Stromal cell of bone marrow (primary cell): ENCODE data around the gene PDF.
A peak's percentile ranks its signal among the peaks of the same experiment; 100 is the strongest.
"Not testable (repeated sequence)": the region's sequence is repeated elsewhere in the genome, so short reads cannot be mapped to it uniquely, and the experiment has no call there.

Source experiments
- DNase-seq: peaks from one replicate; pipeline ENCODE4 v3.0.0-alpha.2; 2012; ENCODE audit warnings: low read depth

PDF gene, protein sequence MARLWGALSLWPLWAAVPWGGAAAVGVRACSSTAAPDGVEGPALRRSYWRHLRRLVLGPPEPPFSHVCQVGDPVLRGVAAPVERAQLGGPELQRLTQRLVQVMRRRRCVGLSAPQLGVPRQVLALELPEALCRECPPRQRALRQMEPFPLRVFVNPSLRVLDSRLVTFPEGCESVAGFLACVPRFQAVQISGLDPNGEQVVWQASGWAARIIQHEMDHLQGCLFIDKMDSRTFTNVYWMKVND

DNA sequence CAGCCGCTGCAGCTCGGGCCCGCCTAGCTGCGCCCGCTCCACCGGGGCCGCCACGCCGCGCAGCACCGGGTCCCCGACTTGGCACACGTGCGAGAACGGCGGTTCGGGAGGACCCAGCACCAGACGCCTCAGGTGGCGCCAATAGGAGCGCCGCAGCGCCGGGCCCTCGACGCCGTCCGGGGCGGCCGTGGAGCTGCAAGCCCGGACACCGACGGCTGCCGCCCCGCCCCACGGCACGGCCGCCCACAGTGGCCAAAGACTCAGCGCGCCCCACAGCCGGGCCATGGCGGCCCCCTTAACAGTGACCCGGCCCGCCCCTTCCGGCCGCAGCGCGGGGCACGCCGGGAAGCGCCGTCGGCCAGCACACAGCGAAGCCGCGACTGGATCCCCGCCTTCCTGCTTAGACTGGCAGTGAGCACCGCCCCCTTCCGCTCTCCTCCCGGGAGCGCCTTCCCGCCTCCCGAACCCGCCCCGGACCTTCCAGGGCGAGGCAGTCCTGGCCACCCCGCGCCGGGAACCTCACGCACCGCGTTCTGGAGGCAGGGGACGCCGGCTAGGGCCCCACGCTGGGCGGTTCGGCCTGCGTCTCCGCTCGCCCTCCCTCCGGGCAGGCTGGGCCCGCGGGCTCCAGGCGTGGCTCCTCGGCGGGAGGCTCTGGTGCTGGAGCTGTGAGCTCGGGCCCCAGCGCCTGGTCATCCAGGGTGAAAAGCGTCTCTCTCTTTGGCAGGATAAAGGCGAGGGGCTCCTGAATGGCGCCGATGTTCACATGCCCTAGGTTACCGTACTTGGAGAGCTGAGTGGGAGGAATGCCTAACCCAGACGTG lies at the start of gene PDF:
Gene PDF (minus strand): TSS at position 303 of the 824 bp plus-strand sequence. CDS start 18 bp downstream, at position 285.
- peak; percentile 89 for DNase-seq

DNA sequence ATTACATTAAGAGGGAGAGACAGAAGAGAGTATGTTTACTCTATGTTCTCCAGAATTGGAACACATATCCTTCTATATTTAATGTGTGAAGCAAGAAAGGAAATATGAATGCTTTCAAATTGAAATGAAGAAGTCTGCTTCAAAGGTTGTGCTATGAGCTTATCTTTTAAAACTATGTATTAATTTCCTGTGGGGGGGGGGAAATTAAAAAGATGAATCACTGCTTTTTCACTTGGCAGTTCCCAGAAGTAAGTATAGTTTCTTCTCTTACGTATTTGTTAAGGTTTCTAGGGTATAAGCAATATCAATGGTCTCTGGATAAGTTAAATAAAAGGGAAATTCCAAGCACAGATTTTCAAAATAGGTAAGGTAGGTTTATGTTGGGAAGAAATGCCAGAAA lies 48.4 kb upstream of the PDF start:
- DNase-seq: no peak

DNA sequence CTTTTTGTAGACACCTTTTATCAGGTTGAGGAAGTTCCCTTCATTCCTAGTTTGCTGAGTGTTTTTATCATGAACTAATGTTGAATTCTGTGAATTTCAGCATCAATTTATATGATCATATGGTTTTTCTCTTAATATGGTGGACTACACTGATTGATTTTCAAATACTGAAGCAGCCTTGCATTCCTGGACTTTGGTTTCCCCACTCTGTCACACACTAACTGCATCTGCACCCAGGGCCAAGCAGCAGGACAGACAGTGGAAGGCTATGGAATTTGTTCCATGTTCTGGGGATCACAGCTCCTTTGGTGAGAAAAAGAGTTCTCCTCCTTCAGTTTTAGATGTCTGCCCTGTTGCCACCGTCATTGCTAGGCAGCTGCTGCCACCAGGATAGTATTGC lies 47.6 kb upstream of the PDF start:
- no peak for DNase-seq

DNA sequence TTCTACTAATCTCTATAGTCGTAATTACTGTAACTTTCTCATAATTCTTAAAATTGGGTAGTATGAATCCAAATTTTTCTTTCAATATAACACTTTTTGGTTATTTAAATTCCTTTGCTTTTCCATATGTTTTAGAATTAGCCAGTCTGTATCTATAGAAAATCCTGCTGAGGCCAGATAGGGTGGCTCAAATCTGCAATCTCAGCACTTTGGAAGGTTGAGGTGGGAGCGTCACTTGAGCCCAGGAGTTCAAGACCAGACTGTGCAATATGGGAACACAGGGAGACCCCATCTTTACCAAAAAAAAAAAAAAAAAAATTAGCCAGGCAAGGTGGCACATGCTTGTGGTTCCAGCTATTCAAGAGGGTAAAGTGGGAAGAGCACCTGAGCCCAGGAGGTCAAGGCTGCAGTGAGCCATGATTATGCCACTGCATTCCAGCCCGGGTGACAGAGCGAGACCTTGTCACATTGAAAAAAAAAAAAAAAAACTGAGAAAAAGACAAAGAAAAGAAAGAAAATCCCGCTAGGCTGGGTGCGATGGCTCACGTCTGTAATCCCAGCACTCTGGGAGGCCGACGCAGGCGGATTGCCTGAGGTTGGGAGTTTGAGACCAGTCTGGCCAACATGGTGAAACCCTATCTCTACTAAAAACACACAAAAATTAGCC lies 46.1 kb upstream of the PDF start:
- DNase-seq: no peak

DNA sequence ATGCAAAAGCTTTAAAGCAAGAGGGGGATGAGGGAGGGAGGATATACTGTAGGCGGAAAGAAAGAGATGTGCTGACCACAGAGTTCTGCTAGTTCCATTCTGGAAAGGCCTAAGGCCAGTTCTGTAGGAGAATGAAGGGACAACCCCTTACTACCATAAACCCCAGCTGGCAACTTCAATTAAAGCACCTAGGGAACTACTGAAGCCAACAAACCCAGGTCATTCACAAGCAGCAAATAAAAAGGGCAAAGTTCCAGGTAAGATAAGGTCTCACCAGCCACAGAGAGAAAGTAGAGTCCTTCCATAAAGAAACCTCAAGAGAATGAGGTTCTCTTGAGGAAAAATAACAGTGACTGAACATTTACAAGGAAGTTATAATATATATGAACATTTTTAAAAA lies 42.6 kb upstream of the PDF start:
- DNase-seq: no peak

DNA sequence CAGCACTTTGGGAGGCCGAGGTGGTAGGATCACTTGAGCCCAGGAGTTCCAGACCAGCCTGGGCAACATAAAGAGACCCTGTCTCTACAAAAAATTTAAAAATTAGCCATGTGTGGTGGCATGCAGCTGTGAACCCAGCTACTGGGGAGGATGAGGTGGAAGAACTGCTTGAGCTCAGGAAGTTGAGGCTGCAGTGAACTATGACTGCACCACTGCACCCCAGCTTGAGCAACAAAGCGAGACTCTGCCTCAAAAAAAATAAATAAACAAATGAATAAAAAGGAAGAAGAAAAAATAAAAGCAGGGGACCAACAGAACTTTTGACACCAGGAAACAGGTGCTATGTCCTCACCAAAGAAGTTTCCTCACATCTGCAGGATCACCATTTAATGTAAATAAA lies 41.2 kb upstream of the PDF start:
- DNase-seq: no peak

DNA sequence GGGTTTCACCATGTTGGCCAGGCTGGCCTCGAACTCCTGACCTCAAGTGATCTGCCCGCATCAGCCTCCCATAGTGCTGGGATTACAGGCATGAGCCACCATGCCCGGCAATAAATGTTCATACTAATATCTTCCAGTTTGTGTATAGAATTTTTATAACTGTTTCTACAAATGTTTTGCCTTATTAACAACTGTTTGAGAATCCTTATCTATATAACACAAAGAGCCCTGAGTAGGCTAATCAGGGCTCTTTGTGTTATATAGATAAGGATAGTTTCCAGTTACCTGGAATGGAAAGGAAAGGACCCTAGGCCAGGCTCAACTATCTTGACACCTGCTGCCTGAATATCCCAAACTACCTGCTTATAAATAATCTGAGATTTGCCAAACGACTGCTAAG lies 38.5 kb upstream of the PDF start:
- no peak for DNase-seq

DNA sequence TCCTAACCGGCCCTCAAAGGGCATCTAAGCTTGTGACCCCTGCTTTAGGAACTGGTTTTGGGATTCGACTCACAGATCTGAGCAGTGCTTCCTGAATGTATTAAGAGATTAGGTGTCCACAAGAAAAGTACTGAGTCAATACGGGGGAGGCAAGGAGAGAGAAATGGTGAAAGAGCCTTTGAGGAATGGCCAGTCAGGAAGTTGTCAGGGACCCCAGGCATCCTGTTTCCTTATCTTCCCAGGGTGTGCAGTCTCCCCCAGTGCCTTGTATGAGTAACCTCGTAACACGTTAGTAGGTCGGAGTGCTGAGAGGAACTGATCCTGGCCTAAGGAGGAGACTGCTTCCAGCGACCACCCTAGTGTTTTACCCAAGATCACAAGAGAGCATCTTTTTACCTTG lies 37.6 kb upstream of the PDF start:
- no peak for DNase-seq

DNA sequence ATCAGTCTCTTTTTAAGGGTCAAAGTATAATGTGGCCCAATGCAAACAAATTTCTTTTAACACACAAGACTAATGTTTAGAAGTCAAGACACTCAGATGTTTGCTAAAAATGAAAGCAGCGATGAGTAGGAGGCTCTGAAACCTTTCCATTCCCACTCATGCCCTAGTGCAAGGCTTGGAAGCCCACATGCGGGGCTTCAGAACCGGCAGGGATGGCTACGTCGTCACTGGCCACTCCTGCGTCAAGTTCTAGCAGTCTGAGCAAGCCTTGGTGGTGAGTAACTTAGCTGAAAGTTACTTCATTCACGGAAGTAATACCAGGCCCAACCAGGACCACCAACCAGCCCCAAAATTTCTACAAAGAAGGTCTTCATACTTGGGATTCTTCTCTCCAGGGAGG lies 36.0 kb upstream of the PDF start:
- DNase-seq: no peak

DNA sequence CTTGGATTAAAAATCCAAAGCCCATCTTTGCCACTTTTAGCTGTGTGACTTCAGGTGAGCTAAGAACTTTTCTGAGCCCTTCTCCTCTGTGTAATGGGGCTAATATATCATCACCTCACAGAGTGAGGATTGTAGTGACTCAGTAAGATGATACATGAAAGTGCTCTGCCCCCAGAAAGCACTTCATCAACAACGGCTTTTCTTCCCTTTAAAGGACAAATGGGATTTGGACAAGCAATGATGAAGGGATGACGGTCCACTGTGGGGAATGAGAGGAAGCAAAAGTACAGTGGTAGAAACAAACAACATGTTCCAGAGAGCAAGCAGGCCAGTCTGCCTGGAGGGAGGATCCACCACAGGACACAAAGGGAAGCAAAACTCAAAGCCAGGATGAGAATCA lies 35.5 kb upstream of the PDF start:
- DNase-seq: no peak

DNA sequence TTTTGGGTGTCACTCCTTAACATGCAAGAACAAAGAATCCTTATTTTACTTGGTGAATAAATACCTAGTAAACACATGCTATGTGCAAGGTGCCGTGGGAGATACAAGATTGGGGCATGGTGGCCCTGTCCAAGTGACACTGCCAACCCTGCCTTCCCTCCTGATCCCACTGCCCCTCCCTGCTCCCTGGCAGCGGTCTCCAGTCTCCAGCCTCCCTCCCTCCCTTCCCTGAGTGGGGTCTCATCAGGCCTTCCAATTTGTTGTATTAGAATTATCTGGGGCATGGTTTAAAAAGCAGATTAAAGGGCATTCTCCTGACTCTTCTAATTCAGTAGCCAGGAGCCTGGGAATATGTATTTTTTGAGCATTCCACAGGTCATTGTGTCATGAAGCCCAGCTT lies 33.7 kb upstream of the PDF start:
- DNase-seq: no peak

DNA sequence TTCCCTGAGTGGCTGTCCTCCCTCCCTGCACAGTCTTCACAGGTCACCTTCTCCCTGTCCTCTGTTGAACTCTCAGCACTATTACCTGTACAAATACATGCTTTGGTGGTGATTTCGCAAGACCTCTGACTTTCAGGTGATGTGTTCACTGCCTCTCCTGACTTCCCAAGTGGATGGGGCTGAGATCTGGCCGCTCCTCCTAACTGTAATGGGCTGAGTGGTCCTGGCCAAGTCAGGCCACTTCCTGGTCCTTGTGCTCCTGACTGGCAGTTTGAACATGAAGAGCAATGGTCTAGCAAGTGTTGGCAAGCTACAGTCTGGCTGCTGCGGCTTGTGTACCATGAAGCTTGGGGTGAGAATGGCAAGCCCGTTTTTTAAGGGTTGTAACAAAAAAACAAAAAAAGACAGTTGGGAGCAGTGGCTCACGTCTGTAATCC lies 32.9 kb upstream of the PDF start:
- DNase-seq: no peak

DNA sequence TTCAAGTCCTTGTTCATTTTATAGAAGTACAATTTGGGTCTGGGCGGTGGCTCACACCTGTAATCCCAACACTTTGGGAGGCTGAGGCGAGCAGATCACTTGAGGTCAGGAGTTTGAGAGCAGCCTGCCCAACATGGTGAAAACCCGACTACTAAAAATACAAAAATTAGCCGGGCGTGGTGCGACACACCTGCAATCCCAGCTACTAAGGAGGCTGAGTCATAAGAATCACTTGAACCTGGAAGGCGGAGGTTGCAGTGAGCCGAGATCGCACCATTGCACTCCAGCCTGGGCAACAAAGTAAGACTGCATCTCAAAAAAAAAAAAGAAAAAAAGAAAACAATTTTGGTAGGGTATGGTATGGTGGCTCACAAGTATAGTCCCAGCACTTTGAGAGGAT lies 29.7 kb upstream of the PDF start:
- not testable (repeated sequence) for DNase-seq

DNA sequence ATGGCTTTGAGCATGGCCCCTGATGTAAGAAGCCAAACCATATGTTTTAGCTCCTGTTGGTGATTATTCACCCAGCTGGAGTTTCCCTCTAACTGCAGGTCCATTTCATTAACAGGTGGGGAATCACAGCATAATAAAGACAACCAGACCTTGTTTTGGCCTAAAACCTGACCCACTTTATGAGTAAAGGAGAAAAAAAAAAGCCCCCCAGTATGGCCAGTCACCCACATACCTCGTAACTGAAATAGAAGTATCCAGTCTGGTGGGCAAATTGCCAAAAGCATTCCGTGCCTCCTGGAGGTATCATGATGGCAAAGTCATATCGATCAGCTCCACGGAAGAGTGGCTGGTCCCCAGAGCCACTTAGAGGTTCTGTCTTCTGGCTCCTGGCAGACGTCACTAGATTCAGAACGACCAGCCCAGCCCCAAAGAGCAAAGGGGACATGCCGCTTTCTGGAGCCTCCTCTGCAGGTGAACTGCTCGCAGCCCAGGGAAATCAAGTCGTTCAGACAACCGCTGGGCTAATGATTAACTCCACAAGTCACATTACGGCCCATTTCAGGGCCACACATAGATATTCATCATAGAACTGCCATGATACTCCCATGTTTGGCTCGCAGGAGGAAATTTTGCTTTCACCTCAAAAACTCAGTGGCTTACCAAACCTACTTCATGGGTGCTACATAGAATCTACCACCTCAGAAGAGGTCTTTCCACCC lies 21.1 kb upstream of the PDF start, which contains the start of gene TMED6:
Gene TMED6 (minus strand): TSS at position 478 of the 719 bp plus-strand sequence. CDS start 33 bp downstream, at position 445.
- DNase-seq: no peak

DNA sequence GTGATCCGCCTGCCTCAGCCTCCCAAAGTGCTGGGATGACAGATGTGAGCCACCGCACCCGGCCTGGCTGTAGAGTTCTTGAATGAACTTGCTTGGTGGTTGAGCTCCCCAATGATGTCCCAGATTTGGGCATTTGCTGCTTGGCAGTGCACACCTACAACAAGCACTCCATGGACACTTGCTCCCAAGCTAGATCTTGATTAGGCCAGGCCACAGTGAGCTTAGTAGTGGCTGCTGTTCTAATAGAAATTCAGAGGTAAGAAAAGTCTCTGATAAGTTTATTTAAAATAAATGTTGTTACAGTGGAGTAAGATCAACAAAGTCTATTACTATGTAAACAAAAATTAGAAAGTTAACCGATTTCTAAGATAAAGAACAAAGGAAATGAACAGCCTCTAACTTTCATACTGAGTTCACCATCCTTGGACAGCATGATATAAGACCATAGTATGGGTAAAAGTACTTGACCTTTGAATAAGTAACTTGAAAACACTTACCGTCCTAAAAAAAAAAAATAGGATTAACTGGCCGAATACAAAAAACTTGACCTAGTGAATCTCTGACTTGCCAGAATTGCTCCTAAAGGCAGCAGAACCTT lies 20.2 kb upstream of the PDF start:
- no peak for DNase-seq

DNA sequence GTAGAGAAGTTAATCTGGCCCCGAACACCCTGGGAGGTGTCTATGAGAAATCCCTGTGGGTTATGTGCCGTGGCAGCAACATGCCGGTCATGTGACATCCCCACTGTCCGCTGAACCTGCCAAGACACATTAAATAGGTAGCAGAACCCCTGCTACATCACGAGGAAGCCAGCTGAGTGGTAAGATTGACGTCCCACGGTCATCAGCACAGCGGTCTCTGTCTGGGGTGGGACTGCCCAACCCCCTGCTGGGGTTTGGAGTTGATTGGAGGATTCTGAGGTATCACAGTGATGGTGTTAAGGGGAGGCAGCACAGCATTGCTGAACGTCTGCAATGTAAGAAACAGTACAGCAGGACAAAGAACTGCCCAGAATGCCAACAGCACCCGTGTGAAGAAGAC lies 19.1 kb upstream of the PDF start:
- no peak for DNase-seq

DNA sequence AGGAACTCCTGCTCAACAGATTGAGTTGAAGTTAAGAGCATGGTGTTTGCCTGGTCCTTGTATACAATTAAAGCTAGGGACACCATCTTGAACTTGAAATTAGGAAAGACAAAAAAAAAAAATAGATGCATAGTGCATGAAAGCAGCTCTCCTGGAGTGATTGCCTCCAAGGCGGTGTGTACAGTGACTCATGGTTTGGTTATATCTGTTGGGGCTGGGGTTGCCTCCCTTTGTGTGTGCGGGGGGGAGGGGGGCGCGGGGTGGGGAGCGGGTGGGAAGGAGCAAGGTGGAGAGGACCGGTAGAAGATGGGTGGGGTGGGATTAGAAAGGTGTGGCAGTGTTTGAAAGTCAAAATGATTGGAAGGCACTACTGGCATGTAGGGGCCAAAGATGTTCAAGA lies 17.8 kb upstream of the PDF start:
- no peak for DNase-seq

DNA sequence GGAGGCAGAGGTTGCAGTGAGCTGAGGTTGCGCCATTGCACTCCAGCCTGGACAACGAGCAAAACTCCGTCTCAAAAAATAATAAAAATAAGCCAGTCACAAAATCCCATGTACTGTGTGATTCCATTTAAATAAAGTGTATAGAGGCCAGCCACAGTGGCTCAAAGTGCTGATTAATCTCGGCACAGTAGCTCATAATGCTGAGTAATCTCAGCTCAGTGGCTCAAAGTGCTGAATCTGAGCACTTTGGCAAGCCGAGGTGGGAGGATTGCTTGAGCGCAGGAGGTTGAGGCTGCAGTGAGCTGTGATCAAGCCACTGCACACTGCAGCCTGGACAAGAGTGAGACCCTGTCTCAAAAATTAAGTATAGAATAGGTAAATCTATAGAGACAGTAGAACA lies 16.3 kb upstream of the PDF start:
- no peak for DNase-seq

DNA sequence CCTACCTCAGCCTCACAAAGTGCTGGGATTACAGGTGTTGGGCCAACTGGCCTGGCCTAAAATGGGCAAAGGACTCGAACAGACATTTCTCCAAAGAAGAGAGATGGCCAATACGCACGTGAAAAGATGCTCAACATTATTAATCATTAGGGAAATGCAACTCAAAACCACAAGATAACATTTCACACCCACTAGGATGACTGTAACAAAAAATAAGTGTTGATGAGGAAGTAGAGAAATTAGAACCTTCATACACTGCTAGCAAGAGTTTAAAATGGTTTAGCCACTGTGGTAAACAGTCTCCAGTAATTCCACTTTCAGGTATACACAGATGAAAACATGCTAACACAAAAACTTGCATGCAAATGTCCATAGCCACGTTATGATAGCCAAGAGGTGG lies 15.5 kb upstream of the PDF start:
- no peak for DNase-seq

DNA sequence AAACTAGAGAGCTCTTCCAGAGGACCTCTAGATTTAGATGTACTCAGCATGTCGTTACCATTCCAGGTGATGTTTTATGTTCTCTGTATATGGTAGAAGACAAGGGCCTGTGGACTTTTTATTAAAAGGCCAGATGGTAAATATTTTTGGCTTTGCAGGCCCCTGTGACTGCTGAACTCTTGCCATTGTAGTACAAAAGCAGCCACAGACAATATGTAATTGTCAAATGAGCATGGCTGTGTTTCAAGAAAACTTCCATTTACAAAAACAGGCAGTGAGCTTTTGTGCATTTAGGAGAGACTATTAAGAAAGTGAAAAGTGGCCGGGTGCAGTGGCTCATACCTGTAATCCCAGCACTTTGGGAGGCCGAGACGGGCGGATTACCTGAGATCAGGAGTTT lies 13.8 kb upstream of the PDF start:
- DNase-seq: no peak

DNA sequence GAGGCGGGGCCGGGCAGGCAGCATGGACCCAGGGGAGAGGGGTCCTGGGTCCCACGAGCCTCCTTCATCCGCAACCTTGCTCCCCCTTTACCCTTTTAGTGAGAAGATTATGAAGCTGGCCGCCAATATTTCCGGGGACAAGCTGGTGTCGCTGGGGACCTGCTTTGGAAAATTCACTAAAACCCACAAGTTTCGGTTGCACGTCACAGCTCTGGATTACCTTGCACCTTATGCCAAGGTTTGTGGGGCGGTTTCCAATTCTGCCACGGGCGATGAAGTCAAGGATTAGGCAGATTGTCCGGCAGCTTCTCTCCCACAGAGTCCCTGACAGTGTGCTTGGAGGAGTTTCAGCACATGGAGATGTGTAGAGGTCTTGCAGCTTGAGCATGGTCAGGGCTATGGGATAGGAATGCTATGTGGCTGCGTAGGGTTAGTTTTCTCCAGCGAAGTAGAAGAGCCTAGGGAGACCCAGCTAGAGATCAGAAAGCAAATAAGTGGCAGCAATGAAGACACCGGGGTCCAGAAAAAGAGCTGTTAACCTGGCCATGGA lies 9.8 kb upstream of the PDF start:
- DNase-seq: no peak
